ENCODE data around the gene MDFI. TPM values are rescaled to one million over a fixed set of nuclear protein-coding genes. Genes with fewer than 3 reads are reported as not detected.

MDFI gene
- total RNA-seq, 1 donor from 2014 or later = 149 TPM

DNA sequence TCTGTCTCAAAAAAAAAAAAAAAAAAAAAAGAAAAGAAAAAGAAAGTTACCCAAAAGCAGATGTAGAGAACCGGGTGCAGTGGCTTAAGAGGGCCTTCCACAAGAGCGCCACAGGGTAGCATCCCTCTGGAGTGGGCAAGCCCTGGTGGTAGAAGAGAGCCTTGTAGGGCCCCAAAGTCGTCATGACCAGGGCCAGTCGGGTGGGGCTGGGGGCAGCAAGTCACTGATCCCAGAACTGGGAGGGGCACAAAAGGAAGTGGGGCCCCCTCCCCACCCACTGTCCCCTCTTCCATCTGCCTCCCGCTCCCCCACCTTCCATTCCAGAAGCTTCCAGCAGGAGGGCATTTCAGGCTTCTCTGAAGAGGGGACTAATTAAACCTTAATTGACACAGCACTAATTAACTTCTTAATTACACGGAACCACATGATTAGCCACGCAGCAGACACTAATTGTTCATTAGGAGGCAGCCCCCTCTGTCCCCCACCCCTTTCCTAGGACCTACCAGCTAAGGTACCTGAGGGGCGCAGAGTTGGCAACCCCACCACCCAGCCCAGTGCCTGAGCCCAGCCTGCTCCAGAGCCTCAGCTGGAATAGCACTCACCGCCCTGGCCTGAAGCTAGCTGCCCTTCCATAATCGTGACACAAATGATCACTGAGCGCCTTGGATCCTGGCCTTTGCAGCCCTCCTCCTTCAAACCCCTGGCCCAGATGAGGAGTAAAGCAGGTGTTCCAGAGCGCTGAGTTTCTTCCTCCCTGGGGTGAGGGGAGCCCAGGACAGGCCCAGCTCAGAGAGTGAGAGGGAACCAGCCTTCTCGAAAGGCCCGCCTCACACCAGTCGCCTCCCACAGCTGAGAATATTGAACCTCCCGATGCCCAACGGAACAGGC, 34.8 kb downstream of the MDFI start:
- peaks cover 11% of the 10 kb centered on the region for H3K4me1 Mint-ChIP-seq
- H3K9me3 Mint-ChIP-seq = peaks cover 6% of the 10 kb centered on the region
- peaks cover 11% of the 10 kb centered on the region for H3K27me3 Mint-ChIP-seq (ENCODE audit: low read depth)
- TF ChIP-seq CTCF (IDR thresholded peaks at IDR 0.05; ENCODE audit: unreplicated experiment) = no peak
- no peaks in the 10 kb centered on the region for H3K36me3 Mint-ChIP-seq
- no peak for DNase-seq (ENCODE audit: low spot score in 2 of 2, unreplicated experiment in 2 of 2)
- no peak overlapping the region for H3K27ac Mint-ChIP-seq
- H3K4me3 Mint-ChIP-seq = no peak overlapping the region

DNA sequence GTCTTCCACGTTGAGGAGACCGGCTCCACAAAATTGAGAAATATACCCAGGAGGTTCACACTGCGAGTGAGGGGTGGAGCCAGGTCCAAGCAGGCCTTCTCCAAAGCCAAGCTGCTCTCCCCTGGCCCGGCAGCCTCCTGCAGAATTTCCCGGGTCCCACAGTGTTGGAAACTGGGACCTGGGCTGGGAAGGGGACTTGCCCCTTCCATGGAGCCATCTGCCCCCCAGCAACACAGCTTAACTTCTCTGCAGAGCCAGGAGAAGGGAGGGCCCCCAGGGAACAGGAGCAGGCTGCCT, 35.4 kb downstream of the MDFI start:
- H3K27me3 Mint-ChIP-seq (ENCODE audit: low read depth) = peaks cover 11% of the 10 kb centered on the region
- no peak for DNase-seq (ENCODE audit: low spot score in 2 of 2, unreplicated experiment in 2 of 2)
- no peak overlapping the region for H3K4me3 Mint-ChIP-seq

DNA sequence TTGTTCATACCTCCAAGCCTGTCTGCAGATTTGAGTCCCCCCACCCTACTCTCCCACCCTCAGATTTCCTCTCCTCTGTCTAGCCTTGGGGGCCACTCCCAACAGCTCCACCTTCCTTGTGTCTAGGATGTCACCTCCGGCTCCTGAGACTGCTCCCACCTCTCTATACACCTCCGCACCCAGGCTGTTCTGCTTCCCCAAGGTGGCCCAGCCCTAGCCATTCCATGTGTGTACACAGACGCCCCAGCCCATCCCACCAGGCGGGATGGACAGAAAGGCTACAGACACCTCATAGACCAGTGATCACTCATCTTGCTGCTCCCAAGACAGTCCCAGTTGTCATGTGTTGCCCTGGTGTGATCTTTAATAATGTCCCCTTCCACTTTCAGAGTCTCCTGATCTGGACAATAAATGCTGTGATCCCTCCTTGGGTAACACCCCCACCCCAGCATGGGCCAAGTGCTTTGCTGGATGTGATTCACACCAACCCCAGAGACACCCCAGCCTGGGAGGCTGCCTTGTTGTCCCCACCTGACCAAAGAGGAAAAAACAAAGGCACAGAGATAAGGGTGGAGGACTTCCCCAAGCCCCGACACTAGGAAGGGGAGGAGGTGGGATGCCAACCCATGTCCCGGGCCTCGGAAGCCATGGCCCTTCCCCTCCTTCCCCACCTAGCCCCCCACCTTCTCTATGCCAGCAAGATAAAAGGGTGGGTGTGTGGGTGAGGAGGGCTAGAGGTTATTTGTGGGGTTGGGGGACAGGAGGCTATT, 36.1 kb downstream of the MDFI start:
- H3K27ac Mint-ChIP-seq = no peak overlapping the region
- H3K9me3 Mint-ChIP-seq = peaks cover 6% of the 10 kb centered on the region
- DNase-seq (ENCODE audit: low spot score in 2 of 2, unreplicated experiment in 2 of 2) = no peak
- H3K4me3 Mint-ChIP-seq = no peak overlapping the region
- peaks cover 11% of the 10 kb centered on the region for H3K27me3 Mint-ChIP-seq (ENCODE audit: low read depth)
- no peak for TF ChIP-seq CTCF (IDR thresholded peaks at IDR 0.05; ENCODE audit: unreplicated experiment)
- peaks cover 12% of the 10 kb centered on the region for H3K4me1 Mint-ChIP-seq
- no peaks in the 10 kb centered on the region for H3K36me3 Mint-ChIP-seq

More for the DNA sequence above, 35.4 kb downstream of the MDFI start:
- H3K4me1 Mint-ChIP-seq = peaks cover 12% of the 10 kb centered on the region
- no peak for TF ChIP-seq CTCF (IDR thresholded peaks at IDR 0.05; ENCODE audit: unreplicated experiment)
- H3K27ac Mint-ChIP-seq = no peak overlapping the region
- H3K36me3 Mint-ChIP-seq = no peaks in the 10 kb centered on the region
- H3K9me3 Mint-ChIP-seq = peaks cover 6% of the 10 kb centered on the region

DNA sequence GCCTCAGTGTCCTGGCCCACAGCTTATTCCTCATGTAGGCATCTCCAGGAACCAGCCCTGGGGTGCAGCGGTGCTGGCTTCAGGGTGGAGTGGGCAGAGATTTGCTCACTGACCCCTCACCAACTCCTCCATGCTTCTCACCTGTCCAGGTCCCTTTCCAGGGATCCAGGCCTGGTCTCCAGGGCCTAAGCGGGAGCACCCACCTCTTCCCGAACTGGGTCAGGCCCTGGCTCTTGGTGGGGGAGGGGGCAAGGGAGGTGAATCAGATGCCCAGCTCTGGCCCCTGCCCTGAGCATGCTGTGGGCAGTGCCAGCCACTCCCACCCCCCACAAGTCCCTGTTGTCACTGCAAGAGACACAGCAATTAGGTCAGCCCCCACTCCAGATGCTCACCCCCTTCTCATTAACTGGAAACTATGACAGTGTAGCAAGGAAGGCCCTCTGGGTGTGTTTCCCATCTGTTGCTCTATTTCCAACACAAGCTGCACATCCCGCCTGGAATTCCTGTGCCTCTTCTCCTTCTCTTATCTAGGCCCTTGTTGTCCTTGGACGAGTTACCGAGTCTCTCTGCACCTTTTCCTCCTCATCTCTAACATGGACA, 37.0 kb downstream of the MDFI start:
- no peak for DNase-seq (ENCODE audit: low spot score in 2 of 2, unreplicated experiment in 2 of 2)
- H3K27me3 Mint-ChIP-seq (ENCODE audit: low read depth) = peaks cover 10% of the 10 kb centered on the region
- peaks cover 3% of the 10 kb centered on the region for H3K9me3 Mint-ChIP-seq
- H3K27ac Mint-ChIP-seq = no peak overlapping the region
- peaks cover 16% of the 10 kb centered on the region for H3K4me1 Mint-ChIP-seq
- no peak overlapping the region for H3K4me3 Mint-ChIP-seq
- no peak for TF ChIP-seq CTCF (IDR thresholded peaks at IDR 0.05; ENCODE audit: unreplicated experiment)
- H3K36me3 Mint-ChIP-seq = no peaks in the 10 kb centered on the region

DNA sequence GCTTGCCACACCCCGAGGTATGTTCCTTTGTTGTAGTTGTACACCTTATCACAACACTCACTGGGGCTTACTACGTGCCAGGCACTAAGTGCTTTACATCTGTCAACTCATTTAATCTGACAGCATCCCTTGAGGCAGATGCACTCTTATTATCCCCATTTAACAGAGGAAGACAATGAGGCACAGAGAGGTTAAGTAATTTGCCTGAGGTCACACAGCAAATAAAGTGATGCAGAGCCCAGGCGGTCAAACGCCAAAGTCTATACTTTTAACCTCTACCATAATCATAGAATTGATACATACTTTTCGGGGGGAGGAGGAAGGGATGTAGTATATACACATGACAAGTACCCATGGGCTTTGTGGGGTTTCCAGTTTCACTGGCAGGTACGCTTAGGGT, 37.7 kb downstream of the MDFI start:
- no peak for DNase-seq (ENCODE audit: low spot score in 2 of 2, unreplicated experiment in 2 of 2)
- Mint-ChIP-seq H3K4me1 (peaks cover 21% of the 10 kb centered on the region), H3K27me3 (ENCODE audit: low read depth) (peaks cover 5% of the 10 kb centered on the region), H3K4me3 (no peak overlapping the region), H3K27ac (no peak overlapping the region), H3K9me3 (no peaks in the 10 kb centered on the region), H3K36me3 (no peaks in the 10 kb centered on the region)
- TF ChIP-seq CTCF (IDR thresholded peaks at IDR 0.05; ENCODE audit: unreplicated experiment) = no peak
